GM21447 (cell line): ENCODE data around the gene KRT25.

ENCODE experiments used
- ATAC-seq: cut with Tn5 transposase; IDR thresholded peaks from one replicate; pipeline ENCODE4 v1.9.1; 2021; ENCODE audit not compliant: unreplicated experiment

Gene KRT25

GRCh38 chr17:40755231-40755630 is at the start of gene KRT25:
KRT25 (minus strand) TSS chr17:40755331; CDS start chr17:40755271, 60 bp downstream.
- no peak for ATAC-seq

- ATAC-seq: no peak
Observed at GRCh38 chr17:40803617-40804082, 48.5 kb upstream of the KRT25 start.

- no peak for ATAC-seq
Observed at GRCh38 chr17:40801157-40801556, 46.0 kb upstream of the KRT25 start.

- no peak for ATAC-seq
Observed at GRCh38 chr17:40800381-40800780, 45.2 kb upstream of the KRT25 start.

- ATAC-seq: no peak
Observed at GRCh38 chr17:40799859-40800258, 44.7 kb upstream of the KRT25 start, which contains the start of gene KRT28. KRT28 (minus strand) TSS chr17:40799959; CDS start chr17:40799893, 66 bp downstream.

GRCh38 chr17:40796846-40797245 is 41.7 kb upstream of the KRT25 start:
- no peak for ATAC-seq

- ATAC-seq: no peak
Observed at GRCh38 chr17:40795019-40795667, 40.0 kb upstream of the KRT25 start.

GRCh38 chr17:40794466-40794865 is 39.3 kb upstream of the KRT25 start:
- ATAC-seq: no peak

GRCh38 chr17:40793832-40794231 is 38.7 kb upstream of the KRT25 start:
- ATAC-seq: no peak

- ATAC-seq: no peak
Observed at GRCh38 chr17:40791787-40792436, 36.8 kb upstream of the KRT25 start.

GRCh38 chr17:40791111-40791510 is 36.0 kb upstream of the KRT25 start:
- ATAC-seq: no peak

- ATAC-seq: no peak
Observed at GRCh38 chr17:40782450-40782849, 27.3 kb upstream of the KRT25 start, which contains the start of gene KRT27. KRT27 (minus strand) TSS chr17:40782550; CDS start chr17:40782493, 57 bp downstream.

- no peak for ATAC-seq
Observed at GRCh38 chr17:40779181-40779909, 24.2 kb upstream of the KRT25 start.

GRCh38 chr17:40778461-40778860 is 23.3 kb upstream of the KRT25 start:
- no peak for ATAC-seq

GRCh38 chr17:40777971-40778370 is 22.8 kb upstream of the KRT25 start:
- no peak for ATAC-seq

- no peak for ATAC-seq
Observed at GRCh38 chr17:40777459-40777858, 22.3 kb upstream of the KRT25 start.

- ATAC-seq: no peak
Observed at GRCh38 chr17:40775945-40776344, 20.8 kb upstream of the KRT25 start.

GRCh38 chr17:40772101-40772500 is 17.0 kb upstream of the KRT25 start, which contains the start of gene KRT26:
KRT26 (minus strand) TSS chr17:40772201; CDS start chr17:40772113, 88 bp downstream.
- ATAC-seq: no peak

GRCh38 chr17:40765657-40766056 is 10.5 kb upstream of the KRT25 start:
- no peak for ATAC-seq

- ATAC-seq: no peak
Observed at GRCh38 chr17:40763752-40764151, 8.6 kb upstream of the KRT25 start.
